ENCODE results near the gene LEMD3. TPM values are rescaled to one million over a fixed set of nuclear protein-coding genes. Genes with fewer than 3 reads are reported as not detected.

LEMD3 gene
- total RNA-seq, 2 experiments from 2014 or later = 28.2 to 37.3 TPM

GRCh38 chr12:65182012-65182739, 12.8 kb downstream of the LEMD3 start:
- no peaks in the 10 kb centered on the region for H3K9me3 Mint-ChIP-seq (ENCODE audit: low read depth)
- H3K27ac Mint-ChIP-seq = no peak overlapping the region
- DNase-seq (no peak), ATAC-seq (no peak)
- peaks cover 39% of the 10 kb centered on the region for H3K4me1 Mint-ChIP-seq
- H3K27me3 Mint-ChIP-seq = no peaks in the 10 kb centered on the region
- CTCF ChIA-PET = interaction anchor here (0.9 to 1.5 kb wide), 4 partner anchors 11 to 17 kb away, joined by 3 read pairs; no protein-coding TSS in a partner anchor
- peaks cover 40% of the 10 kb centered on the region for H3K36me3 Mint-ChIP-seq
- no peak overlapping the region for H3K4me3 Mint-ChIP-seq

- Mint-ChIP-seq H3K27ac (no peak overlapping the region), H3K4me1 (peaks cover 58% of the 10 kb centered on the region), H3K4me3 (no peak overlapping the region), H3K9me3 (ENCODE audit: low read depth) (no peaks in the 10 kb centered on the region), H3K27me3 (no peaks in the 10 kb centered on the region), H3K36me3 (peaks cover 50% of the 10 kb centered on the region)
- DNase-seq (no peak), ATAC-seq (no peak)
- CTCF ChIA-PET = interaction anchor here (1.2 kb wide), 1 partner anchor 16 kb away, joined by 3 read pairs; the partner anchor contains the start of gene LEMD3
These were observed 14.9 kb downstream of the LEMD3 start for GRCh38 chr12:65184176-65184857.

GRCh38 chr12:65184858-65185229, 15.5 kb downstream of the LEMD3 start:
- ATAC-seq (no peak), DNase-seq (no peak)
- Mint-ChIP-seq H3K27me3 (no peaks in the 10 kb centered on the region), H3K4me1 (peaks cover 62% of the 10 kb centered on the region), H3K9me3 (ENCODE audit: low read depth) (no peaks in the 10 kb centered on the region), H3K36me3 (peaks cover 51% of the 10 kb centered on the region), H3K27ac (no peak overlapping the region), H3K4me3 (no peak overlapping the region)
- CTCF ChIA-PET = interaction anchor here (1.2 kb wide), 1 partner anchor 16 kb away, joined by 3 read pairs; the partner anchor contains the start of gene LEMD3

GRCh38 chr12:65187665-65188064, 18.3 kb downstream of the LEMD3 start:
- no peak overlapping the region for H3K27ac Mint-ChIP-seq
- CTCF ChIA-PET = no interaction called here
- no peak overlapping the region for H3K4me3 Mint-ChIP-seq
- no peak for DNase-seq
- H3K36me3 Mint-ChIP-seq = peaks cover 57% of the 10 kb centered on the region
- ATAC-seq = no peak
- no peaks in the 10 kb centered on the region for H3K27me3 Mint-ChIP-seq
- H3K9me3 Mint-ChIP-seq (ENCODE audit: low read depth) = no peaks in the 10 kb centered on the region
- H3K4me1 Mint-ChIP-seq = peaks cover 56% of the 10 kb centered on the region

GRCh38 chr12:65188179-65188701, 18.9 kb downstream of the LEMD3 start:
- Mint-ChIP-seq H3K27ac (peak overlapping the region; percentile 11), H3K4me1 (peaks cover 57% of the 10 kb centered on the region), H3K9me3 (ENCODE audit: low read depth) (no peaks in the 10 kb centered on the region), H3K27me3 (no peaks in the 10 kb centered on the region), H3K36me3 (peaks cover 61% of the 10 kb centered on the region), H3K4me3 (no peak overlapping the region)
- no peak for ATAC-seq
- CTCF ChIA-PET = interaction anchor here (1.2 kb wide), 1 partner anchor 9 kb away, joined by 3 read pairs; no protein-coding TSS in a partner anchor
- DNase-seq = no peak

DNA sequence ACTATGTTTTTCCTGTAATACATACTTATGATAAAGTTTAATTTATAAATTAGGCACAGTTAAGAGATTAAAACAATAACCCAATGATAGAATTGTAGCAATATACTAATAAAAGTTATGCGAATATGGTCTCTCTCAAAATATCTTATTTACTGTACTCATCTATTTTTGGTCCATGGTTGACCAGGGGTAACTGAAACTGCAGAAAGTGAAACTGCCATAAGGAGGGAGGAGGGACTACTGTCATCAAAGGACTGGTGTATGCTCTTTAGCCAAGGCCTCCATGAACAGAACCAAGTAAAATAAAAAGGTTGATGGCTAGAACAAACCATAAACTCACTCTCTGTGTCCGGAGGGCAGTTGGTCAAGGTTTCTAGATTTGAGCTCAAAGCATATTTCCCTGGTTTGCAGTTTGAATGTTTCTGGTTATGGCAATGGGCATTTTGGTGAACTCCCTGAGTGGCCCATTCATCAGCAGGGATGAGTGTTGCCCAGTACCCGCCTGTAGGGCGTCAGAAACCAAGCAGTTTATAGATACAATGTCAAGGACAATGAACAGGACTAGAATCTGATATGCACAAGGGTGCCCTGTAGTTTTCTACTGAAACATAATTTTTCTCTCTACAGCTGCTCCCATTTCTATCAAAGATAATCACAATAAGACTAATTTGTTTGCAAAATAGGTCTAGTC, 19.8 kb downstream of the LEMD3 start:
- peaks cover 56% of the 10 kb centered on the region for H3K4me1 Mint-ChIP-seq
- no peak overlapping the region for H3K4me3 Mint-ChIP-seq
- CTCF ChIA-PET = interaction anchor here (1.2 kb wide), 1 partner anchor 10 kb away, joined by 3 read pairs; no protein-coding TSS in a partner anchor
- H3K27ac Mint-ChIP-seq = no peak overlapping the region
- H3K9me3 Mint-ChIP-seq (ENCODE audit: low read depth) = no peaks in the 10 kb centered on the region
- ATAC-seq = no peak
- H3K36me3 Mint-ChIP-seq = peaks cover 62% of the 10 kb centered on the region
- H3K27me3 Mint-ChIP-seq = no peaks in the 10 kb centered on the region
- DNase-seq = no peak

DNA sequence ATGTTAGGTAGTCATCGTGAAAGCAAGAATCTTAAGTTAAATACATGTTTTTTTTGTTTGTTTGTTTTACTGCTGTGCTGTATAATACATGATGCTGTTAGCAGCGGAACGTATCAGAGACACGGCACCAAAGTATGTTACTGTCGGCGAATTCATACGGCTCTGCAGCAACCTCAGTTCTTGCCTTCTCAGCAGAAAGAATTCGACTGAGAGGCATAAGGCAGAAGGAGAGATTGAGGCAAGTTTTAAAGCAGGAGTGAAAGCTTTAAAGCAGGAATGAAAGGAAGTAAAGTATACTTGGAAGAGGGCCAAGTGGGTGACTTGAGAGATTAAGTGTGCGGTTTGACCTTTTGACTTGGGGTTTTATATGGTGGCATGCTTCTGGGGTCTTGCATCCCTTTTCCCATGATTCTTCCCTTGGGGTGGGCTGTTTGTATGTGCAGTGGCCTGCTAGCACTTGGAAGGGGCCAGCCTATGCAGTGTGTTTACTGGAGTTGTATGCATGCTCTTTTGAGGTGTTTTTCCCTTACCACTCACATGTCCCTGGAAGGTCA, 23.7 kb downstream of the LEMD3 start:
- peaks cover 64% of the 10 kb centered on the region for H3K4me1 Mint-ChIP-seq
- H3K27me3 Mint-ChIP-seq = no peaks in the 10 kb centered on the region
- no peak overlapping the region for H3K4me3 Mint-ChIP-seq
- CTCF ChIA-PET = interaction anchor here (2.0 kb wide), 1 partner anchor 22 kb away, joined by 7 read pairs; no protein-coding TSS in a partner anchor
- peaks cover 74% of the 10 kb centered on the region for H3K36me3 Mint-ChIP-seq
- no peak for DNase-seq
- H3K9me3 Mint-ChIP-seq (ENCODE audit: low read depth) = peaks cover 8% of the 10 kb centered on the region
- H3K27ac Mint-ChIP-seq = no peak overlapping the region
- ATAC-seq = no peak

DNA sequence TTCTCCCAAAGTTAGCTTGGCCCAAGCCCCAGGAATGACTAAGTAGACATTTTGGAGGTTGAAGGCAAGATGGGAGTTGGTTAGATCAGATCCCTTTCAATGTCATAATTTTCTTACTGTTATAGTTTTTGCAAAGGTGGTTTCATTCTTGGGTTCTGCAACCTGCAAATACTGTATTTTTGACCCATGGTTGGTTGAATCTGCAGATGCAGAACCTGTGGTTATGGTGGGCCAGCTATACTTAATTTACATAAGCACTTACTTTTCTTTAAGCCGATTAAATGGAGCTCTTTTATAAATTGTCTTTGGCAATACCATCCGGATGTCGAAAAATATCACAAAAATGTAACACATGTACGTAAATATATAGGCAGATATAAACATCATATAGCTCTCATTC, 25.6 kb downstream of the LEMD3 start:
- Mint-ChIP-seq H3K27ac (no peak overlapping the region), H3K4me1 (peaks cover 52% of the 10 kb centered on the region), H3K36me3 (peaks cover 71% of the 10 kb centered on the region), H3K4me3 (no peak overlapping the region), H3K27me3 (no peaks in the 10 kb centered on the region), H3K9me3 (ENCODE audit: low read depth) (peaks cover 8% of the 10 kb centered on the region)
- DNase-seq (no peak), ATAC-seq (no peak)
- CTCF ChIA-PET = interaction anchor here (1.0 to 1.5 kb wide), 3 partner anchors 9 to 14 kb away, joined by 3 to 4 read pairs (median 4); no protein-coding TSS in a partner anchor

- CTCF ChIA-PET = interaction anchor here (1.0 to 1.8 kb wide), 3 partner anchors 8 to 27 kb away, joined by 3 to 7 read pairs (median 4); partner anchors contain the start of gene LEMD3
These were observed 26.1 kb downstream of the LEMD3 start for GRCh38 chr12:65195387-65196055.

GRCh38 chr12:65196762-65197567, 27.6 kb downstream of the LEMD3 start:
- peaks cover 64% of the 10 kb centered on the region for H3K4me1 Mint-ChIP-seq
- no peak overlapping the region for H3K4me3 Mint-ChIP-seq
- DNase-seq (no peak), ATAC-seq (peak; percentile 82)
- peaks cover 13% of the 10 kb centered on the region for H3K9me3 Mint-ChIP-seq (ENCODE audit: low read depth)
- peak overlapping the region; percentile 78 for H3K27ac Mint-ChIP-seq
- CTCF ChIA-PET = interaction anchor here (1.8 kb wide), 1 partner anchor 28 kb away, joined by 7 read pairs; the partner anchor contains the start of gene LEMD3
- peaks cover 77% of the 10 kb centered on the region for H3K36me3 Mint-ChIP-seq
- H3K27me3 Mint-ChIP-seq = no peaks in the 10 kb centered on the region

More at GRCh38 chr12:65195387-65196055, 26.1 kb downstream of the LEMD3 start:
- no peak for ATAC-seq
- Mint-ChIP-seq H3K9me3 (ENCODE audit: low read depth) (peaks cover 11% of the 10 kb centered on the region), H3K4me1 (peaks cover 58% of the 10 kb centered on the region), H3K27ac (no peak overlapping the region), H3K27me3 (no peaks in the 10 kb centered on the region), H3K4me3 (no peak overlapping the region), H3K36me3 (peaks cover 73% of the 10 kb centered on the region)
- no peak for DNase-seq

DNA sequence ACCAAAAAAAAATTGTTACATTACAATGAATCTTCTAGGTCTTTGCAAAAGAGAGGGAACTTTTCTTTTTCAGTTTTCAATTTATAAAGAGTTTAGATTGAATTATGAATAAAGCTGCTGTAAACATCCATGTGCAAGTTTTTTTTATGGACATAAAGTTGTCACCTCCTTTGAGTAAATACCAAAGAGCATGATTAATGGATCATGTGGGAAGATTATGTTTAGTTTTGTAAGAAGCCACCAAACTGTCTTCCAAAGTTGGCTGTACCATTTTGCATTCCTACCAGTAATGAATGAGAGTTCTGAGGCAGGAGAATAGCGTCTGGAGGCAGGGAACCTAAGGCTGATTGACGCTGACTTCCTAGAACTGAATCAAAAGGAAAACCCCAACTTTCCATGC, 30.2 kb downstream of the LEMD3 start:
- CTCF ChIA-PET = interaction anchor here (1.0 to 1.4 kb wide), 3 partner anchors 11 to 19 kb away, joined by 3 read pairs; no protein-coding TSS in a partner anchor
- peaks cover 10% of the 10 kb centered on the region for H3K9me3 Mint-ChIP-seq (ENCODE audit: low read depth)
- H3K4me1 Mint-ChIP-seq = peaks cover 50% of the 10 kb centered on the region
- no peak for DNase-seq
- H3K27me3 Mint-ChIP-seq = no peaks in the 10 kb centered on the region
- H3K36me3 Mint-ChIP-seq = peaks cover 79% of the 10 kb centered on the region
- H3K27ac Mint-ChIP-seq = no peak overlapping the region
- ATAC-seq = no peak
- no peak overlapping the region for H3K4me3 Mint-ChIP-seq
